WTC11 (cell line): Measurements from ENCODE around the gene MUC2. TPM values are rescaled to one million over a fixed set of nuclear protein-coding genes. Genes with fewer than 3 reads are reported as not detected.

Experiments
- ATAC-seq: fragments of 200-7000 bp; cut with Tn5 transposase; 2 replicates; pipeline ENCODE4 v1.10.0; 2021; ENCODE audit warnings: mild to moderate bottlenecking, moderate library complexity
- CTCF ChIA-PET: fragments of 300-600 bp; sonication (Branson Sonifier 250); formaldehyde crosslinking; loops from one replicate; lab custom pipeline; 2021; ENCODE audit warnings: antibody characterized with exemption; lab: Charles Lee
- POLR2A ChIA-PET: fragments of 350-600 bp; sonication (Branson Sonifier 250); formaldehyde crosslinking; loops from one replicate; lab custom pipeline; 2021; ENCODE audit warnings: antibody characterized with exemption; lab: Charles Lee
- DNase-seq: peaks from one replicate; pipeline ENCODE4 v3.0.0; 2021; ENCODE audit warnings: low spot score
- H3K27ac Mint-ChIP-seq: 2 replicates; pipeline ENCODE4 v1.8.0; 2021; ENCODE audit warnings: mixed read lengths
- H3K27me3 Mint-ChIP-seq: 2 replicates; pipeline ENCODE4 v1.8.0; 2021; ENCODE audit warnings: low read depth, mild to moderate bottlenecking, moderate library complexity, mixed read lengths
- H3K36me3 Mint-ChIP-seq: 2 replicates; pipeline ENCODE4 v1.8.0; 2021; ENCODE audit warnings: mixed read lengths
- H3K4me1 Mint-ChIP-seq: 2 replicates; pipeline ENCODE4 v1.8.0; 2022; ENCODE audit warnings: mixed read lengths
- H3K4me3 Mint-ChIP-seq: 2 replicates; pipeline ENCODE4 v1.8.0; 2021; ENCODE audit warnings: mild to moderate bottlenecking, moderate library complexity, mixed read lengths
- H3K9me3 Mint-ChIP-seq: 2 replicates; pipeline ENCODE4 v1.8.0; 2021; ENCODE audit warnings: mixed read lengths
- CREM ChIP-seq: sonication (generic); formaldehyde crosslinking; IDR thresholded peaks from 2 replicates; pipeline ENCODE4 v1.8.1; 2022; ENCODE audit warnings: mild to moderate bottlenecking, missing genetic modification reagents, moderate library complexity
- ETV6 ChIP-seq: sonication (generic); formaldehyde crosslinking; IDR thresholded peaks from 2 replicates; pipeline ENCODE4 v1.8.1; 2022; ENCODE audit warnings: mild to moderate bottlenecking, missing genetic modification reagents
- GRHL2 ChIP-seq: fragments of 250-450 bp; sonication (Bioruptor Pico); IDR thresholded peaks from 2 replicates; pipeline ENCODE4 v1.8.0; 2022; ENCODE audit warnings: mild to moderate bottlenecking, moderate library complexity; ENCODE audit not compliant: insufficient replicate concordance, severe bottlenecking
- GTF2I ChIP-seq: fragments of 250-450 bp; sonication (Bioruptor Pico); conservative IDR thresholded peaks from 2 replicates; pipeline ENCODE4 v1.4.0; 2021; ENCODE audit warnings: mild to moderate bottlenecking
- HMGA2 ChIP-seq: fragments of 250-450 bp; sonication (Bioruptor Pico); IDR thresholded peaks from 2 replicates; pipeline ENCODE4 v1.4.0; 2021; ENCODE audit warnings: mild to moderate bottlenecking, moderate library complexity
- MXD4 ChIP-seq: fragments of 250-450 bp; sonication (Bioruptor Pico); IDR thresholded peaks from 2 replicates; pipeline ENCODE4 v1.8.0; 2021; ENCODE audit warnings: mild to moderate bottlenecking, moderate library complexity, borderline replicate concordance
- NFATC4 ChIP-seq: fragments of 250-450 bp; sonication (Bioruptor Pico); IDR thresholded peaks from 2 replicates; pipeline ENCODE4 v1.9.0; 2021; ENCODE audit warnings: mild to moderate bottlenecking
- OVOL2 ChIP-seq: fragments of 250-450 bp; sonication (Bioruptor Pico); IDR thresholded peaks from 2 replicates; pipeline ENCODE4 v1.9.0; 2021; ENCODE audit warnings: mild to moderate bottlenecking, borderline replicate concordance
- RORB ChIP-seq: fragments of 250-450 bp; sonication (Bioruptor Pico); IDR thresholded peaks from 2 replicates; pipeline ENCODE4 v1.9.0; 2021; ENCODE audit warnings: mild to moderate bottlenecking
- SMAD4 ChIP-seq: sonication (generic); formaldehyde crosslinking; IDR thresholded peaks from 2 replicates; pipeline ENCODE4 v1.8.0; 2022; ENCODE audit warnings: mild to moderate bottlenecking, missing genetic modification reagents
- TEAD1 ChIP-seq: sonication (generic); formaldehyde crosslinking; IDR thresholded peaks from 2 replicates; pipeline ENCODE4 v1.8.0; 2022; ENCODE audit warnings: mild to moderate bottlenecking, missing genetic modification reagents
- ZNF138 ChIP-seq: sonication (generic); formaldehyde crosslinking; conservative IDR thresholded peaks from 2 replicates; pipeline ENCODE4 v1.8.1; 2022; ENCODE audit warnings: mild to moderate bottlenecking, moderate library complexity, missing genetic modification reagents
- total RNA-seq: library from RNA; stranded (reverse); gene quantifications from 3 replicates; pipeline ENCODE4 v1.2.3, GENCODE V29; 2021
- TF ChIP-seq, protein P1 (sequence below): sonication (generic); formaldehyde crosslinking; IDR thresholded peaks from 2 replicates; pipeline ENCODE4 v1.8.0; 2023; ENCODE audit warnings: missing genetic modification reagents, mild to moderate bottlenecking, borderline replicate concordance
- TF ChIP-seq, protein P2 (sequence below): sonication (generic); formaldehyde crosslinking; IDR thresholded peaks from 2 replicates; pipeline ENCODE4 v1.8.1; 2022; ENCODE audit warnings: missing genetic modification reagents, borderline replicate concordance
- TF ChIP-seq, protein P3 (sequence below): sonication (generic); formaldehyde crosslinking; IDR thresholded peaks from 2 replicates; pipeline ENCODE4 v1.8.1; 2023; ENCODE audit warnings: mild to moderate bottlenecking, missing genetic modification reagents, borderline replicate concordance
- TF ChIP-seq, protein P4 (sequence below): fragments of 250-450 bp; sonication (Bioruptor Pico); conservative IDR thresholded peaks from 2 replicates; pipeline ENCODE4 v1.9.0; 2021; ENCODE audit warnings: mild to moderate bottlenecking
- TF ChIP-seq, protein P5 (sequence below): sonication (generic); formaldehyde crosslinking; IDR thresholded peaks from 2 replicates; pipeline ENCODE4 v1.8.0; 2022; ENCODE audit warnings: mild to moderate bottlenecking, missing genetic modification reagents
- TF ChIP-seq, protein P6 (sequence below): fragments of 250-450 bp; sonication (Bioruptor Pico); IDR thresholded peaks from 2 replicates; pipeline ENCODE4 v2.1.2; 2022; ENCODE audit warnings: mild to moderate bottlenecking, moderate library complexity
- TF ChIP-seq, protein P7 (sequence below): sonication (generic); formaldehyde crosslinking; IDR thresholded peaks from 2 replicates; pipeline ENCODE4 v1.8.1; 2022; ENCODE audit warnings: mild to moderate bottlenecking, moderate library complexity, missing genetic modification reagents

Gene MUC2
- total RNA-seq, 1 experiment from 2014 or later: 0.22 TPM

DNA sequence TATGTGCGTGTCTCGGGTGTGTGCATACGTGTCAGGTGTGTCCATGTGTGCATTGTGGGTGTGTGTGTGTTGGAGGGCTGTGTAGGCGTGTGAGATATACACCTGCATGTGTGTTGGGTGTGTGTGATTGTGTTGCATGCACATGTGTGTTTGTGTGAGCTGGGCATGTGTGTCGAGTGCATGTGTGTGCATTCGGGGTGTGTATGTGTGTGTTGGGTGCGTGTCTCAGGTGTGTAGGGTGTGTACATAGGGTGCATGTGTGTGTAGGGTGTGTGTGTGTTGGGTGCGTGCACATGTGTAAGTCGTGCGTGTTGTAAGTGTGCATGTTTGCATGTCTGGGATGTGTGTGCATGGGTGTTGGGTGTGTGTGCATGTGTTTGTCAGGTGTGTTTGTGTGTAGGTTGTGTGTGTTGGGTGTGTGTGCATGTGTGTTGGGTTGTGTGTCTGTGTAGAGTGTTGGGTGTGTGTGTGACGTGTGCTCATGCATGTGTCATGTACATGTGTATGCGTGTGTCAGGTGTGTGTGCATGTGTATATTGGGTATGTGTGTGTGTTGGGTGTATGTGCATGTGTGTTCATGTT, 42.3 kb upstream of the MUC2 start:
- CTCF ChIA-PET: interaction anchor here (1.2 kb wide), 1 partner anchor 19 kb away, joined by 4 read pairs; no protein-coding TSS in a partner anchor
- H3K27ac Mint-ChIP-seq: peak overlapping the region; percentile 38
- ATAC-seq: no peak
- POLR2A ChIA-PET: no interaction called here
- H3K4me3 Mint-ChIP-seq: no peak overlapping the region
- no peaks in the 10 kb centered on the region for H3K4me1 Mint-ChIP-seq
- no peaks in the 10 kb centered on the region for H3K36me3 Mint-ChIP-seq
- DNase-seq: no peak
- H3K9me3 Mint-ChIP-seq: peaks cover 6% of the 10 kb centered on the region
- H3K27me3 Mint-ChIP-seq: no peaks in the 10 kb centered on the region
- TF ChIP-seq, protein P1, sequence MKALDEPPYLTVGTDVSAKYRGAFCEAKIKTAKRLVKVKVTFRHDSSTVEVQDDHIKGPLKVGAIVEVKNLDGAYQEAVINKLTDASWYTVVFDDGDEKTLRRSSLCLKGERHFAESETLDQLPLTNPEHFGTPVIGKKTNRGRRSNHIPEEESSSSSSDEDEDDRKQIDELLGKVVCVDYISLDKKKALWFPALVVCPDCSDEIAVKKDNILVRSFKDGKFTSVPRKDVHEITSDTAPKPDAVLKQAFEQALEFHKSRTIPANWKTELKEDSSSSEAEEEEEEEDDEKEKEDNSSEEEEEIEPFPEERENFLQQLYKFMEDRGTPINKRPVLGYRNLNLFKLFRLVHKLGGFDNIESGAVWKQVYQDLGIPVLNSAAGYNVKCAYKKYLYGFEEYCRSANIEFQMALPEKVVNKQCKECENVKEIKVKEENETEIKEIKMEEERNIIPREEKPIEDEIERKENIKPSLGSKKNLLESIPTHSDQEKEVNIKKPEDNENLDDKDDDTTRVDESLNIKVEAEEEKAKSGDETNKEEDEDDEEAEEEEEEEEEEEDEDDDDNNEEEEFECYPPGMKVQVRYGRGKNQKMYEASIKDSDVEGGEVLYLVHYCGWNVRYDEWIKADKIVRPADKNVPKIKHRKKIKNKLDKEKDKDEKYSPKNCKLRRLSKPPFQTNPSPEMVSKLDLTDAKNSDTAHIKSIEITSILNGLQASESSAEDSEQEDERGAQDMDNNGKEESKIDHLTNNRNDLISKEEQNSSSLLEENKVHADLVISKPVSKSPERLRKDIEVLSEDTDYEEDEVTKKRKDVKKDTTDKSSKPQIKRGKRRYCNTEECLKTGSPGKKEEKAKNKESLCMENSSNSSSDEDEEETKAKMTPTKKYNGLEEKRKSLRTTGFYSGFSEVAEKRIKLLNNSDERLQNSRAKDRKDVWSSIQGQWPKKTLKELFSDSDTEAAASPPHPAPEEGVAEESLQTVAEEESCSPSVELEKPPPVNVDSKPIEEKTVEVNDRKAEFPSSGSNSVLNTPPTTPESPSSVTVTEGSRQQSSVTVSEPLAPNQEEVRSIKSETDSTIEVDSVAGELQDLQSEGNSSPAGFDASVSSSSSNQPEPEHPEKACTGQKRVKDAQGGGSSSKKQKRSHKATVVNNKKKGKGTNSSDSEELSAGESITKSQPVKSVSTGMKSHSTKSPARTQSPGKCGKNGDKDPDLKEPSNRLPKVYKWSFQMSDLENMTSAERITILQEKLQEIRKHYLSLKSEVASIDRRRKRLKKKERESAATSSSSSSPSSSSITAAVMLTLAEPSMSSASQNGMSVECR (CRISPR knock-in tag): no peak
- TF ChIP-seq, protein P2, sequence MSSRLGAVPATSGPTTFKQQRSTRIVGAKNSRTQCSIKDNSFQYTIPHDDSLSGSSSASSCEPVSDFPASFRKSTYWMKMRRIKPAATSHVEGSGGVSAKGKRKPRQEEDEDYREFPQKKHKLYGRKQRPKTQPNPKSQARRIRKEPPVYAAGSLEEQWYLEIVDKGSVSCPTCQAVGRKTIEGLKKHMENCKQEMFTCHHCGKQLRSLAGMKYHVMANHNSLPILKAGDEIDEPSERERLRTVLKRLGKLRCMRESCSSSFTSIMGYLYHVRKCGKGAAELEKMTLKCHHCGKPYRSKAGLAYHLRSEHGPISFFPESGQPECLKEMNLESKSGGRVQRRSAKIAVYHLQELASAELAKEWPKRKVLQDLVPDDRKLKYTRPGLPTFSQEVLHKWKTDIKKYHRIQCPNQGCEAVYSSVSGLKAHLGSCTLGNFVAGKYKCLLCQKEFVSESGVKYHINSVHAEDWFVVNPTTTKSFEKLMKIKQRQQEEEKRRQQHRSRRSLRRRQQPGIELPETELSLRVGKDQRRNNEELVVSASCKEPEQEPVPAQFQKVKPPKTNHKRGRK (CRISPR knock-in tag): no peak
- no peak for TF ChIP-seq GTF2I
- TF ChIP-seq TEAD1 (CRISPR knock-in tag): no peak
- no peak for TF ChIP-seq NFATC4 (CRISPR knock-in tag)
- TF ChIP-seq SMAD4 (CRISPR knock-in tag): no peak
- TF ChIP-seq, protein P3, sequence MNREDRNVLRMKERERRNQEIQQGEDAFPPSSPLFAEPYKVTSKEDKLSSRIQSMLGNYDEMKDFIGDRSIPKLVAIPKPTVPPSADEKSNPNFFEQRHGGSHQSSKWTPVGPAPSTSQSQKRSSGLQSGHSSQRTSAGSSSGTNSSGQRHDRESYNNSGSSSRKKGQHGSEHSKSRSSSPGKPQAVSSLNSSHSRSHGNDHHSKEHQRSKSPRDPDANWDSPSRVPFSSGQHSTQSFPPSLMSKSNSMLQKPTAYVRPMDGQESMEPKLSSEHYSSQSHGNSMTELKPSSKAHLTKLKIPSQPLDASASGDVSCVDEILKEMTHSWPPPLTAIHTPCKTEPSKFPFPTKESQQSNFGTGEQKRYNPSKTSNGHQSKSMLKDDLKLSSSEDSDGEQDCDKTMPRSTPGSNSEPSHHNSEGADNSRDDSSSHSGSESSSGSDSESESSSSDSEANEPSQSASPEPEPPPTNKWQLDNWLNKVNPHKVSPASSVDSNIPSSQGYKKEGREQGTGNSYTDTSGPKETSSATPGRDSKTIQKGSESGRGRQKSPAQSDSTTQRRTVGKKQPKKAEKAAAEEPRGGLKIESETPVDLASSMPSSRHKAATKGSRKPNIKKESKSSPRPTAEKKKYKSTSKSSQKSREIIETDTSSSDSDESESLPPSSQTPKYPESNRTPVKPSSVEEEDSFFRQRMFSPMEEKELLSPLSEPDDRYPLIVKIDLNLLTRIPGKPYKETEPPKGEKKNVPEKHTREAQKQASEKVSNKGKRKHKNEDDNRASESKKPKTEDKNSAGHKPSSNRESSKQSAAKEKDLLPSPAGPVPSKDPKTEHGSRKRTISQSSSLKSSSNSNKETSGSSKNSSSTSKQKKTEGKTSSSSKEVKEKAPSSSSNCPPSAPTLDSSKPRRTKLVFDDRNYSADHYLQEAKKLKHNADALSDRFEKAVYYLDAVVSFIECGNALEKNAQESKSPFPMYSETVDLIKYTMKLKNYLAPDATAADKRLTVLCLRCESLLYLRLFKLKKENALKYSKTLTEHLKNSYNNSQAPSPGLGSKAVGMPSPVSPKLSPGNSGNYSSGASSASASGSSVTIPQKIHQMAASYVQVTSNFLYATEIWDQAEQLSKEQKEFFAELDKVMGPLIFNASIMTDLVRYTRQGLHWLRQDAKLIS (CRISPR knock-in tag): no peak
- TF ChIP-seq HMGA2: no peak
- TF ChIP-seq, protein P4, sequence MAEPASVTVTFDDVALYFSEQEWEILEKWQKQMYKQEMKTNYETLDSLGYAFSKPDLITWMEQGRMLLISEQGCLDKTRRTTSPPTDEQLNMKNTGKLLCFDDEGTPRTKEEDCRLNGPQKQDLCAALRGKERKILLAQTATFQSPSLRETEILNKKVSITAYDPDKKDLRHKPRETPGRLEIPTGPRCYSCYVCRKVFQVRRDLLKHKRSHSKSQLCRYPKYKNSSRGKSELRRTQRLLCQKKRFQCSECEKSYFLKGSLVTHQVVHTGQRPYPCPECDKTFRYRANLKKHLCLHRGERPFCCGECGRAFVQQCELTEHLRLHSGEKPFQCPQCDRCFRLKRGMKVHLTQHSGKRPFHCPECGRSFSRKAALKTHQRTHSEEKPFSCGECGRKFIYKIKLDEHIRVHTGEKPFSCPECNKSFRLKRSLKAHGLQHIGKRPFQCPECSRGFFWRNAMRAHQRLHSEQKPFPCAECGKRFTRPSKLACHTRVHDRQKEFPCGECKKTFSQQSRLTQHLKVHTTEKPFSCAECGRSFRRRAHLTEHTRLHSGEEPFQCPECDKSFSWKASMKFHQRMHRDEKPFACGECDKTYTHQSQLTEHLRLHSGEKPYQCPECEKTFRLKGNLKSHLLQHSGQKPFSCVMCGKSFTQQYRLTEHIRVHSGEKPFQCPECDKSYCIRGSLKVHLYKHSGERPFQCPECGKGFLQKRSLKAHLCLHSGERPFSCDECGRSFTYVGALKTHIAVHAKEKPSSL (CRISPR knock-in tag): no peak
- TF ChIP-seq, protein P5, sequence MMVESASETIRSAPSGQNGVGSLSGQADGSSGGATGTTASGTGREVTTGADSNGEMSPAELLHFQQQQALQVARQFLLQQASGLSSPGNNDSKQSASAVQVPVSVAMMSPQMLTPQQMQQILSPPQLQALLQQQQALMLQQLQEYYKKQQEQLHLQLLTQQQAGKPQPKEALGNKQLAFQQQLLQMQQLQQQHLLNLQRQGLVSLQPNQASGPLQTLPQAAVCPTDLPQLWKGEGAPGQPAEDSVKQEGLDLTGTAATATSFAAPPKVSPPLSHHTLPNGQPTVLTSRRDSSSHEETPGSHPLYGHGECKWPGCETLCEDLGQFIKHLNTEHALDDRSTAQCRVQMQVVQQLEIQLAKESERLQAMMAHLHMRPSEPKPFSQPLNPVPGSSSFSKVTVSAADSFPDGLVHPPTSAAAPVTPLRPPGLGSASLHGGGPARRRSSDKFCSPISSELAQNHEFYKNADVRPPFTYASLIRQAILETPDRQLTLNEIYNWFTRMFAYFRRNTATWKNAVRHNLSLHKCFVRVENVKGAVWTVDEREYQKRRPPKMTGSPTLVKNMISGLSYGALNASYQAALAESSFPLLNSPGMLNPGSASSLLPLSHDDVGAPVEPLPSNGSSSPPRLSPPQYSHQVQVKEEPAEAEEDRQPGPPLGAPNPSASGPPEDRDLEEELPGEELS (CRISPR knock-in tag): no peak
- no peak for TF ChIP-seq MXD4 (CRISPR knock-in tag)
- TF ChIP-seq GRHL2: no peak
- TF ChIP-seq, protein P6, sequence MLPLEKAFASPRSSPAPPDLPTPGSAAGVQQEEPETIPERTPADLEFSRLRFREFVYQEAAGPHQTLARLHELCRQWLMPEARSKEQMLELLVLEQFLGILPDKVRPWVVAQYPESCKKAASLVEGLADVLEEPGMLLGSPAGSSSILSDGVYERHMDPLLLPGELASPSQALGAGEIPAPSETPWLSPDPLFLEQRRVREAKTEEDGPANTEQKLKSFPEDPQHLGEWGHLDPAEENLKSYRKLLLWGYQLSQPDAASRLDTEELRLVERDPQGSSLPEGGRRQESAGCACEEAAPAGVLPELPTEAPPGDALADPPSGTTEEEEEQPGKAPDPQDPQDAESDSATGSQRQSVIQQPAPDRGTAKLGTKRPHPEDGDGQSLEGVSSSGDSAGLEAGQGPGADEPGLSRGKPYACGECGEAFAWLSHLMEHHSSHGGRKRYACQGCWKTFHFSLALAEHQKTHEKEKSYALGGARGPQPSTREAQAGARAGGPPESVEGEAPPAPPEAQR (CRISPR knock-in tag): no peak
- no peak for TF ChIP-seq ZNF138
- no peak for TF ChIP-seq OVOL2 (CRISPR knock-in tag)
- TF ChIP-seq RORB (CRISPR knock-in tag): no peak
- TF ChIP-seq, protein P7, sequence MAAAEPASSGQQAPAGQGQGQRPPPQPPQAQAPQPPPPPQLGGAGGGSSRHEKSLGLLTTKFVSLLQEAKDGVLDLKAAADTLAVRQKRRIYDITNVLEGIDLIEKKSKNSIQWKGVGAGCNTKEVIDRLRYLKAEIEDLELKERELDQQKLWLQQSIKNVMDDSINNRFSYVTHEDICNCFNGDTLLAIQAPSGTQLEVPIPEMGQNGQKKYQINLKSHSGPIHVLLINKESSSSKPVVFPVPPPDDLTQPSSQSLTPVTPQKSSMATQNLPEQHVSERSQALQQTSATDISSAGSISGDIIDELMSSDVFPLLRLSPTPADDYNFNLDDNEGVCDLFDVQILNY (CRISPR knock-in tag): no peak
- no peak for TF ChIP-seq ETV6 (CRISPR knock-in tag)
- no peak for TF ChIP-seq CREM (CRISPR knock-in tag)
